Mucosa of descending colon (tissue), 3 donors: Measurements from ENCODE around the gene DLG2. TPM values are rescaled to one million over a fixed set of nuclear protein-coding genes. Genes with fewer than 3 reads are reported as not detected.
A peak's percentile ranks its signal among the peaks of the same experiment; 100 is the strongest.

Experiments
- ATAC-seq: fragments of 200-7000 bp; cut with Tn5 transposase; one replicate; pipeline ENCODE4 v1.9.1; 2020; ENCODE audit warnings: mild to moderate bottlenecking, moderate library complexity
- DNase-seq, 3 donors: peaks; one replicate each; pipeline ENCODE4 v3.0.0-alpha.2; 2020
- H3K36me3 ChIP-seq: fragments of 200-600 bp; one replicate; pipeline ENCODE4 v1.8.0; 2021; ENCODE audit warnings: low read depth, mild to moderate bottlenecking
- H3K4me1 ChIP-seq: fragments of 200-600 bp; one replicate; pipeline ENCODE4 v1.8.0; 2021; ENCODE audit warnings: low read depth, mild to moderate bottlenecking
- H3K4me3 ChIP-seq: fragments of 200-600 bp; one replicate; pipeline ENCODE4 v1.8.0; 2021; ENCODE audit warnings: mild to moderate bottlenecking
- H3K9me3 ChIP-seq: fragments of 200-600 bp; one replicate; pipeline ENCODE4 v1.8.0; 2021; ENCODE audit warnings: mild to moderate bottlenecking
- intact Hi-C, 2 donors: fragments of 100-400 bp; cut with DNase I in 1 of 2; cut with micrococcal nuclease in 1 of 2; formaldehyde crosslinking; loops; one replicate each; pipeline versions ENCODE4 v1.11.0 to v1.11.1; 2022; cut with DNase I, micrococcal nuclease
- total RNA-seq, 3 donors: library from RNA; stranded (reverse); fragmentation: NEBNext Ultra II Directional in 2 of 3; extraction: Animal tissue kit (Norgen Biotek cat#: 25700) in 2 of 3; gene quantifications; one replicate each; pipeline versions ENCODE4 v1.2.1 to v1.2.4, GENCODE V29; 2021 to 2023
- TF ChIP-seq, protein P1 (sequence below): fragments of 200-600 bp; IDR thresholded peaks from one replicate; pipeline ENCODE4 v1.8.0; 2022; ENCODE audit warnings: antibody characterized with exemption, mild to moderate bottlenecking
- donor health status: DM: no; HTN: no; CAD: no; lungs with moderate emphysema.
- donor health status: DM: no; HTN: no; CAD: no.
- donor health status: DM: no; HTN: yes; CAD: no.

Gene DLG2
- total RNA-seq, 3 donors from 2014 or later: 2.1 to 11.1 (median 2.4) TPM

DNA sequence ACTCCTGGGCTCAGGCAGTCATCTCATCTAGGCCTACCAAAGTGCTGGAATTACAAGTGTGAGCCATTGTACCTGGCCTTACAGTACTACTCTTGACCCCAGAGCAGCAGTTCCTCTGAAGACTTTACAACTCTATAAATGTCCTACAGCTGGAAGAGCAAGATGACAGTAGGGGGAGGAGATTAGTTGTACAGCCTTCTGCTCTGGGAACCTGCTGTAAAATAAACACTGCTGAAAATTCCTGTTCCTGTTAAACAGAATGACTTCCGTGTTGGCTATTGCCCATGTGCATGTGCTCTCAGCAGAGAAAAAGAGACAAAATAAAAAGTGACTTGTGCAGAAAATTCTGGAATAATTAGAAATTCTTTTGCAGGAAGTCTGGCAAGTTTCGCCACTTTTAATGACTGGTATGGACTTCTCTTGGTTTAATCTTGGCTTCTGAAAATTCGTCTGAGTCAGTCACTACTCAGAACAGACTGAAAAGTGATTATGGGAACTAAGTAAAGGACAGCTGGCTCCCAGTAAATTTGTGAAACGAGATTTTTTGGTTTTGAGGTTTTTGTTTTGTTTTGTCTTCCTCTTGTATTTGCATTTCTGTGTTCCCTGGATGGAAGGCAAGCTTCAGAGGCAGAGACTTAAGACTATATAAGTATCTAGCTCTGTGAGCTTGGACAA lies 955.7 kb downstream of the DLG2 start:
- ATAC-seq (peak; percentile 99), DNase-seq (peak in 1 of 3 donors; percentile 58)
- TF ChIP-seq, protein P1, sequence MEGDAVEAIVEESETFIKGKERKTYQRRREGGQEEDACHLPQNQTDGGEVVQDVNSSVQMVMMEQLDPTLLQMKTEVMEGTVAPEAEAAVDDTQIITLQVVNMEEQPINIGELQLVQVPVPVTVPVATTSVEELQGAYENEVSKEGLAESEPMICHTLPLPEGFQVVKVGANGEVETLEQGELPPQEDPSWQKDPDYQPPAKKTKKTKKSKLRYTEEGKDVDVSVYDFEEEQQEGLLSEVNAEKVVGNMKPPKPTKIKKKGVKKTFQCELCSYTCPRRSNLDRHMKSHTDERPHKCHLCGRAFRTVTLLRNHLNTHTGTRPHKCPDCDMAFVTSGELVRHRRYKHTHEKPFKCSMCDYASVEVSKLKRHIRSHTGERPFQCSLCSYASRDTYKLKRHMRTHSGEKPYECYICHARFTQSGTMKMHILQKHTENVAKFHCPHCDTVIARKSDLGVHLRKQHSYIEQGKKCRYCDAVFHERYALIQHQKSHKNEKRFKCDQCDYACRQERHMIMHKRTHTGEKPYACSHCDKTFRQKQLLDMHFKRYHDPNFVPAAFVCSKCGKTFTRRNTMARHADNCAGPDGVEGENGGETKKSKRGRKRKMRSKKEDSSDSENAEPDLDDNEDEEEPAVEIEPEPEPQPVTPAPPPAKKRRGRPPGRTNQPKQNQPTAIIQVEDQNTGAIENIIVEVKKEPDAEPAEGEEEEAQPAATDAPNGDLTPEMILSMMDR: no peak
- H3K4me3 ChIP-seq: no peak overlapping the region
- H3K9me3 ChIP-seq: no peaks in the 10 kb centered on the region
- no peaks in the 10 kb centered on the region for H3K36me3 ChIP-seq
- intact Hi-C loops: no loop called here
- peaks cover 11% of the 10 kb centered on the region for H3K4me1 ChIP-seq

DNA sequence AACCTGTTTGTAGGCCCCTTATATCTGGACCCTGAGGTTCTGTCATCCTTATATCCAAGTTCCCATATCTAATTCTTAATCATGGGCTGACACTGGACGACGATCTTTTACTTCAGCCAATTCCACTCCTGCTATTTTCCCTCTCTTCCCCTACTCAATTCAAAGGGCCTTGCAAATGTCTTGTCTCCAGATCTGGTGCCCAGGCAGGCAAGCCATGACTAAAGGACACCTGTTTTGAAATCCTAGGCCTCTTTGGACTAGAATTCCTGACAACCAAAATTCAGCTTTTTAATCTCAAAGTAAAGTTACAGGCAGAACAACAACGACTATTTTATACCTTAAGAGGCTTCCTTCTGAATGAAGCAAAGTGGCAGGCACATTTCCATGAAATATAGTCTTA lies 963.4 kb downstream of the DLG2 start:
- intact Hi-C loops: no loop called here
- Histone ChIP-seq H3K36me3 (no peaks in the 10 kb centered on the region), H3K4me3 (no peak overlapping the region), H3K9me3 (no peaks in the 10 kb centered on the region), H3K4me1 (no peaks in the 10 kb centered on the region)
- ATAC-seq (no peak), DNase-seq (no peak)
- TF ChIP-seq, protein P1: no peak

DNA sequence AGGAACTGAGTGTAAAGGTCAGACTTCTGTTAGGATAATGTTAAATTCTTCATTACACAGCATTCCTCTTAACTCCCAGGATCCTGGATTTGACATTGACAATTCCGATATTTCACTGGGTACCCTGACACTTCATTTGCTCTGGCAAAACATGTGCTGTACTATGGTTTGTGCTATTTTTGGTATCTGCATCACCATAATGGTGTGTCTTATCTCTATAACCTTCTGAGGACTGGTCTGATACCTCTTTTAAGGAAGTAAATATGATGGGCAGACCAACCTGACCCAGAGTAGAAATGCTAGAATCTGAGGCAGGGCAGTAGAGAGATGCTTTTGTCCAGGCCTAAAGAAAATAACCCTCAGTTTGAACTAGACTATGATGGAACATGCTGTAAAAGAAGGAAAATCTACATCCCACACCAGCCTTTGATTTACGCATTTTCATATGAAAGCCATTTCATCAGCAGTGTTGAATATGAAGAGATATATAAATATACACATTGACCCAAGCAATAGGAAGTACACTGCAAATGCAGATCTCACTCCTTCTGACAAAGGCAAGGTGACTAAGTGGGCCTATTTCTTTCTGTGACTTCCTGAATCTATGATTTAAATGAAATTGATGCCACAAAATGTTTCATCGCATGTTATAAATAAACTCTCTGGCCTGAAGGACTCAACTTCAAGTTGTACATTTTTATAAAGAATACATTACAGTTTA lies 966.7 kb downstream of the DLG2 start:
- Histone ChIP-seq H3K4me3 (no peak overlapping the region), H3K9me3 (no peaks in the 10 kb centered on the region), H3K36me3 (no peaks in the 10 kb centered on the region), H3K4me1 (no peaks in the 10 kb centered on the region)
- TF ChIP-seq, protein P1: no peak
- intact Hi-C loops: no loop called here
- no peak for DNase-seq
- ATAC-seq: no peak

DNA sequence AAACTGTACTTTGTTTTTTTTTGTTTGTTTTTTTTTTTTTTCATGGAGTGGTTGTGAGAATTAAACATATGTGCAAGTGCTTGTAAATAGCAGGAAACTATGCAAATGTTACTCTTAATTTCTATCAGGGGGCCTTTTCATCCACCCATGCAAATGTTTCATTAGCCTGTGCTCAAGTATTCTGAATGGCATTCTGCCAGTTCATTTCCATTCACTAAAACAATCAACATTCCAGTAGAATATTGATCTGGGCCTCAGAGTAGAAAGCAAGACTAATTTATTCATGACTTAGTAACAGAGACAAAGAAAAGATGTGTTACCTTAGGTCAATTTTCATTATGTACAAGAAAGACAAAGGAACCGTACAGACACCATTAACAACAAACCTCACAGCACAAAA lies 971.4 kb downstream of the DLG2 start:
- DNase-seq (no peak), ATAC-seq (no peak)
- no peaks in the 10 kb centered on the region for H3K36me3 ChIP-seq
- no peaks in the 10 kb centered on the region for H3K9me3 ChIP-seq
- no peak overlapping the region for H3K4me3 ChIP-seq
- TF ChIP-seq, protein P1: no peak
- intact Hi-C loops: no loop called here
- no peaks in the 10 kb centered on the region for H3K4me1 ChIP-seq

DNA sequence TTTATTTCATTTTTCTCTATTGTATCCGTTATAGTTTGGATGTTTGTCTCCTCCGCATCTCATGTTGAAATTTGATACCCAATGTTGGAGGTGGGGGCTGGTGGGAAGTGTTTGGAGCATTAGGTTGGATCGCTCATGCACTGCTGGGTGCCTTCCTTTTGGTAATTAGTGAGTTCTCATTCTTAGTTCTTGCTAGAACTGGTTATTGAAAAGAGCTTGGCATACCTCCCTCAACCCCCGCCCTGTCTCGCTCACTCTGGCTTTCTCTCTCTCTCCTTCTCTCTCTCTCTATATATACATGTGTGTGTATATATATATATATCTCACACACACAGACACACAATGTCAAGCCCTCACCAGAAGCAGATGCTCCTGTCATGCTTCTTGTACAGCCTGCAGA lies 978.7 kb downstream of the DLG2 start:
- no peaks in the 10 kb centered on the region for H3K36me3 ChIP-seq
- H3K4me1 ChIP-seq: peaks cover 8% of the 10 kb centered on the region
- no peak for DNase-seq
- TF ChIP-seq, protein P1: no peak
- H3K9me3 ChIP-seq: no peaks in the 10 kb centered on the region
- intact Hi-C loops: no loop called here
- no peak for ATAC-seq
- H3K4me3 ChIP-seq: no peak overlapping the region
